M059J (cell line): Measurements from ENCODE around the gene SNAPC4. TPM values are rescaled to one million over a fixed set of nuclear protein-coding genes. Genes with fewer than 3 reads are reported as not detected.

ENCODE experiments used
- DNase-seq: peaks from one replicate; pipeline ENCODE4 v3.0.0-alpha.2; 2012; ENCODE audit warnings: low read depth
- total RNA-seq: library from RNA; depleted of rRNA; stranded (reverse); fragments of >200 nt; shearing (Covaris generic); gene quantifications from 2 replicates; pipeline ENCODE4 v1.2.3, GENCODE V29; 2014

Gene SNAPC4
- total RNA-seq, 1 experiment from 2014 or later, result 8.1 TPM

DNA sequence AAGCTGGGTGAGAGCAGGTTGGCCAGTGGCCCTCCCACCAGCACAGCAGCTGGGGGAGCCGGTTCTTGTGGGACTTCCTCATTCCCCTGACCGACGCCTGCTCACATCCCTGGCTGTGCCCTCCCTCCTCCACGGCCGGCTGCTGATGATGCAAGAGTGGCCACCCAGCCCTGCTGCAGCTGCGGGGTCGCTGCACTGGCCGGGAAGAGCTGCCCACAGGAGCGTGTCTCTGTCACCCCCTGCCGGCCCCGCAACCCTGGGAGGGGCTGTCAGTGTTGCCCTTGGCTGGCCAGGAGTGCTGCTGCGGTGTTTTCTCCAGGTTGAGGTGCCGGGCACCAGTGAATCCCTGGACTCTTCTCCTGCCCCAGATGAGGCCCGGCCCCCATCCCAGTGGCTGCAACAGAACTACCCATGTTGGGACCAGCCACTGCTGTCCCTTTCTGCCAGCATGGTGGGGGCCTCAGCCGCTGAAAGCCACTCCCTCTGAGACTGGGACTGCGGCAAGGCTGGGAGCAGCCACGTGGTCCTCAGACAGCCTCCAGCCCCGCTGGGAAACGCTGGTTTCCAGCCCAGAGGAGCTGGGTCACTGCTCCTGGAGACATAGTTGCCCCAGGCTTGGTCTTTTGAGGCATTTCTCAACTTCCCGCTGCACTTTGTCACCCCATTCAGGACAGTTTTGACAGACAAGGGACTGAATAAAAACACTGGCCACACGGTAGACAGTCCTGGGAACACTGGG is 27.2 kb downstream of the SNAPC4 start:
- DNase-seq, result peak; percentile 50

DNA sequence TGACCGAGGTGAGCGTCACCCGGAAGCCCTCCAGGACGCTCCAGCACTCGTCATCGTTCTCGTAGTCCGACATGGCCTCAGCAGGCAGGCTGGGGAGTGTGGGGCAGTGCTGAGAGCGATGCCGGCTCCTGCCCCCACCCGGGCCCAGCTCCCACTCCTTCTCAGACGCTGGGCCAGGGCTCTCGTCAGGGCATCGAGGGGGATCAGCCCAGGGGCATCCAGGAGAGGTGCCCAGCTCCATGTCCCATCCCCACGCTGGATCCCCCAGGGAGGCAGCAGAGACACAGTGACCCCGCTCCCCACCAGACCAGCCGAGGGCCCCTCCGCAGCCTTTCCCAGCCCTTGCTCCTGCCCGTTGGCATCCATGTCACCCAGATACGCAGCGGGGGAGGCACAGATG is 28.0 kb downstream of the SNAPC4 start:
- no peak for DNase-seq

DNA sequence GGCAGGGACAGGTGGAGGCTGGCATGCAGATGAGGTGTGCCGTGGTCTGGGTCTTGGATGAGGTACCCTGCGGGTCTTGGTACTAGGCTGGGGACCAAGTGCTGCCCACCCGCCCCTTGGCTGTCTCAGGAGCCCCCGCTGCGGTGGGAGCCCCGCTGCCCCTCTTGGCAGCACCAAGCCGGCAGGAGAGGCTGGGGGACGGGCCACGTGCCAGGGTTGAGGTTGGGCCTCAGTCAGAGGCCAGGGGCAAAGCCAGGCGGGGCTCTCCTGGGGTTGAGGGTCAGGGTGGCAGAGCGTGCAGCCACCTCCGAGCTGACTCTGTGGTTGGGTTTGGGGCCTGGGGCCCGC is 28.5 kb downstream of the SNAPC4 start:
- no peak for DNase-seq

DNA sequence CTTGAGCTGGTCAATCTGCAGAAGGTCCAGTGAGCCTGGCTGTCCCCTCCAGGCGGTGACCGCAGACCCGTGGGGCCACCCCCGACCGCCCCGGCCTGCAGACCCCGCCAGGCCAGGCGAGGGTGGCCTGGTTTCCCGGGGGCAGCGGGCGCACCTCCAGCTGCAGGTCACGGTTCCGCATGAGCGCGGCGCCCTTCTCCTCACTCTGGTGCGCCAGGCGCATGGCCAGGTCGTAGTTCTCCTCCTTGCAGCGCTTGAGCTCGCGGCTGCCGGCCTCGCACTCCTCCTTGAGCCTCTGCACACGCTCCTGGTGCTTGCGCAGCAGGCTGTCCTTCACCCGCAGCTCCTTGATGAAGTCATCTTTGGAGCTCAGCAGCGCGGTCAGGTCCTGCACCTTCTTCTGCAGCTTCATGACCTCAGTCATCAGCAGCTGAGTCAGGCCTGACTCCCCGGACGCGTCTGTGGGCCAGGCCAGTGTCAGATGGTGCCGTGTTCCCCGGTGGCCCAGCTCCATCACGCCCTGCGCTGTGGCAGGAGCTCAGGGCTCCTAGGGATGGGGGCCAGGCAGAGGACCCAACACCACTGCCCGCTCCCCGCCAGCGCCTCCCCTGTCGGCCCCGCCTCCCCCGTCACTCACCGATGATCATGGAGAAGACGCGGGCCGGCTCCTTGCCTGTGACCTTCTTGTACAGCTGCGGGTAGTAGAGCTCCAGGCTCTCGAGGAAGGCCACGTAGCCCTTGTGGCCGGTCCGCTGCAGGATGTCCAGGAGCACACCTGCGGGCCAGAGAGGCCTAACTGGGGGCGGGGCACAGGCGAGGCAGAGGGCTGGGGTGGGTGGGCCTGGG is 29.1 kb downstream of the SNAPC4 start:
- DNase-seq, result peak; percentile 30

DNA sequence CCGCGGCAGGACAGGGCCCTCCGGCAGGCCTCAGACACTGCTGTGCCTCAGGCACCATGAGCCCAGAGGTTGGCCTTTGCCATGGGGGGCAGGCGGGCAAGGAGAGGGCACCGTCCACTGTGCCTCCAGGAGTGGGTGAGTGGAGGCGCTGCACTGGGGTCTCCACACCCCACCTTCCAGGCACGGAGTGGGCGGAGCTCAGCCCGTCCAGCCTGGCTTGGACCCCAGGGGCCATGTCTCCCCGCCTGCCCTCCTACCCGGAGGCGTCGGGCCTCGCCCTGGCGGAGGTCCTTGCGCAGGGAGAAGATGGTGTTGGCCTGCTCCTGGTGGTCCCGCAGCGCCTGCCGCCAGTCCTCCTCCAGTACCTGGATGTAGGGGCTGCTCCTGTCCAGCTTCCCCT is 29.9 kb downstream of the SNAPC4 start:
- no peak for DNase-seq

DNA sequence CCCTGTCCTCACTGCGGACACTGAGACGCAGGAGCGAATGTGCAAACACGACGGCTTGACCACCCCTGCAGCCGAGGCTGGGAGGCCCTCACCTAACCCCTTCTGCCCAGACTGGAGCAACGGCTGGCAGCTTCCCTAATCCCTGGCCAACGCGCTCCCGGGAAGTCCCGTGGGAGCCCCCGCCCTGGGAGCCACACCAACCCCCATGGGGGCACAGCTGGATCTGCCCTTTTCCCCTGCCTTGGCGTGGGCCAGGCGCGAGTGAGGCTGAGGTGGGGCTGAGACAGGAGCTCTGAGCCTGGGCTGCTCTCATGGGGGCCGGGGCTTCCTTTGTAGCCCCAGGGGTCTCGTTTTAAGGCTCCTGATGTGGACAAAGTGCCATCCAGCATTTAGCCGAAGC is 31.8 kb downstream of the SNAPC4 start:
- no peak for DNase-seq

DNA sequence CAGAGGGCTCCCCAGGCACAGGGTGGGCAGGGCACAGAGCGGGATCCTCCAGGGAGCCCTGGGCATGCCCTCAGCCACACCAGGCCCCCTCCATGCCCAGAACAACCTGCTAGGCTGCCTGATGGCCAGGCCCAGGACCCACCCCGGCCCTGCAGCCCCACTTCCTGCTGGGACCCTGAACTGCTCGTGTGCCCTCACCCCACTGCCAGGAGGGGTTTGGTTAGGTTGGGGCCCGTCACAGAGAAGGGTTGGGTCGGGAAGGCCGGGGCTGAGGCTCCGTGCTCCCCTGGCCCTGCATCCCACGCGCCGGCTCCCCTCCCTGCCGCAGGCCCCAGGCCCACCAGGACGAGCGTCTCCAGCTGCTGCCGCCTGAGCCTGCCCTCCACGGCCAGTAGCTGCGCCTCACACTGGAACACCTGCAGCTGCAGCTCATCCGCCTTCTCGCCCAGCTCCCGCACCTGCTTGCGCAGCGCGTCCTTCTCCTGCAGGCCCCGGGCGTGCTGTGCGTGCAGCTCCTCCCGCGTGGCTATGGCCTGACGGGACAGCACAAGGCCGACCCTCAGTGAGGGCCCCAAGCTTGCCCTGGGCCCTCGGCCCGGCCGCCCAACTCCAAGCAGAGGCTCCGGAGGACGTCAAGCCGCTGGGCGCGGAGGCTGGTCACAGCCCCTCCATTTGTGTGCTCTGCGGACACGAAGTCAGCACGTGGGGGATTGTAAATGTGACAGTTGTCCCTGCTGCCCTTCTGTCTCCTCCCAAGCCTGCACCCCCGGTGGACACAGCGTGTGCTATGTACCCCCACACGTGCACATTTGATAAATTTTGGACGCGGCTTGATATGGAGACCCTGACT is 32.4 kb downstream of the SNAPC4 start:
- DNase-seq, result no peak

DNA sequence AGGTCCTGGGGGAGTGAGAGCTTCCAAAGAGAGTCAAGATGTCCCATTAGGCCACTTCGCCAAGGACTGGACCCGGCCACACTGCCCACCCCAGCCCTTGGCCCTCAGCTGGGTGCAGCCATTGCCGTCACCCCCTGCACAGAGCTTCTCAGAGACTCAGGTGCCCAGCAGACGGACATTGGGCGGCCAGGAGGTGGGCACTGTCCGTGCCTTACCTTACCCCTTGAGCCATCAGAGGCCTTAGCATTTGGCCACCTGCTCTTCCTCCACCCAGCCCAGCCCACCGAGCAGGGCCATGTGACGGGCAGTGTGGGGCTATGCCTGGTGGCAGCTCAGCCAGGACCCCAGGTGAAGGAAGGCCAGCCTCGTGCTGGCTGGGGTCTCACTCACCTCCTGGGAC is 33.1 kb downstream of the SNAPC4 start:
- DNase-seq, result no peak

DNA sequence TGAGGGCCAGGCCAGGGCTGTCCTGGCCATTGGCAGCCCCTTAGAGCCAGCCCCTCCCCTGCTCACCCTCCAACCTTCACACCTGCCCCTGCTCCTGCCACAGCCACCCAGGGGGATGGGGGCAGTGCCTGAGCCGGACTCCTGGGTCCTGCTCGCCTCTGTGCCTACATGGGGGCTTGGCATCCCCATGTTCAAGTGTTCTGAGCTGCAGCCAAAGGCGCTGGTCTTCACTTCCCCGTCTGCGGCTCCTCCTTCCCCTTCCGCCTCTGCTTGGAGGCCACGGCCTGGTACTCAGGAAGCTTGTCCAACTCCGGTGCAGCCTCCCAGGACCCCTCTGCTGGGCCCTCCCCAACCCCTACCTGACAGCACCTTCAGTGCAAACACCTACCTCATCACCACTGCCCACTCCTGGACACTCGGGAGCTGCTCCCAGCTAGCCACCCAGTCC is 34.2 kb downstream of the SNAPC4 start:
- DNase-seq, result no peak

DNA sequence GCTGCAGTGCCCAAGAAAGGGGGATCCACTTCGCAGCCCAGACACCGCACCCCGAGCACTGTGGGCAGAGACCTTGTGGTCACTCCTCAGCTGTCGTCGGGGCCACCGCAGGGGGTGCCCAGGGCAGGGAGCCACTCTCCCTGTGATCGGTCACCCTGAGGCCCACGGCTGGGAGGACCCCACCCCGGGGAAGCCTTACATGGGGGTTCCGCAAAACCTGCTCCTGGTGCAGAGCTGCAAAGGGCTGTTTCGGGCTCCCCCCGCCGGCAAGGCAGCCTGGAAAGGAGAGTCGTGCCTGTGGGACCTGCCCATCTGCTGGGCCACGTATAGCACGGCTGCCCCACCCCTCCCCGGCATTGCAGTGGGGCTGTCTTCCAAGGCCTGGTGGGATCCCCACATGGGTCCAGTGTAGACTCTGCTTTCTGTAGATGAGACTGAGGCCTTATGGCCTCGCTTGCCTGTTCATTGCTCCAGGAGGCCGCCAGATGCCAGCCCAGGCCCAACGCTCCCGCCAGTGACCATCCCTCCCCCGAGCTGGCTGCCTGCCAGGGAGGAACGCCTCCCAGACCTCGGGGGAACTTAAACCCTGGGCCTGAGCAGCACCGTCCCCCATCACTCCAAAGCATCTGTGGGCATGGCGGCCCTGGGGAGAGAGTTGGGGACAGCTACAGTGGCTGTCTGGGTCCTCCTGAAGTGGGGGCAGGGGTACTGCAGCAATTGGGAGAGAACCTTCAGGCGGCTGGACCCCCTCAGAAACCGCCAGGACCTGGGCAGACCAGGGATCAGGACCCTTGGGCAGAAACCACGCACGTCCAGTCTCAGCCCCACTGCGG is 34.8 kb downstream of the SNAPC4 start:
- DNase-seq, result no peak

DNA sequence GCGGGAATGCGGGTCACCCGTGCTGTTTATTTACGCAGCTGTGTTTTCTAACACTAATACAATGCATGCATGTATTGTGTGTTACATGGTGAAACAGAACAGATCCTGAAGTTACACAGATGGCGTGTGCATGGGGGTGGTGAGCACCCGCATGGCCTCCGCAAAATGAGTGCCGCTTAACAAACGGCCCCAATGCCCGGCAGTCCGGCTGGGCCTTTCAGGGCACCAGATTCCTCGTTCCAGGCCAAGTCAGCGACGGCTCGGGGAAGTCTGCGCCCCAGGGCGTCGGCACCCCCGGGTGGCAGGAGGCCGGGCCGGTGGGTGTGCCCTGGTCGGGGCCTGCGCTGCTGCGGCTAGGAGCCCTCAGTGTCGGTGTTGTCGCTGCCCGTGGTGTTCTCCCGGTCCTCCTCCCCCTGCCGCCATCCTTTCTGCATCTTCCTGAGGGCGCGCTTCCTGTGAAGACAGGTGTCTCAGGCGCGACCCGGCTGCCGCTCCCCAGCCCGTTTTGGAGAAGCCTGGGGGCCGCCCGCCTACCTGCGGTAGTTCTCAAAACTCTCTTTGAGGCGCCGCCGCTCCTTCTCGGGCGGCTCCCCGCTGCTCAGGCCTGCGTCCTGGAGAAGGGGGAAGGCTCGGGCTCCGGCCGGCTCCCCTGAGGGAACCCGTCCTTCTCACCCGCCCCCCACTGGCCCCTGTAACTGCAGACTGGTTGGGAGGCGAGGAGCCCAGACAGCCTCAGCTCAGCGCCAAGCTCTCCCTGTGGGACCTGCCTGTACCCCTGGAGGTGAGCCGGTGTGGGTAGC is 35.8 kb downstream of the SNAPC4 start:
- no peak for DNase-seq

DNA sequence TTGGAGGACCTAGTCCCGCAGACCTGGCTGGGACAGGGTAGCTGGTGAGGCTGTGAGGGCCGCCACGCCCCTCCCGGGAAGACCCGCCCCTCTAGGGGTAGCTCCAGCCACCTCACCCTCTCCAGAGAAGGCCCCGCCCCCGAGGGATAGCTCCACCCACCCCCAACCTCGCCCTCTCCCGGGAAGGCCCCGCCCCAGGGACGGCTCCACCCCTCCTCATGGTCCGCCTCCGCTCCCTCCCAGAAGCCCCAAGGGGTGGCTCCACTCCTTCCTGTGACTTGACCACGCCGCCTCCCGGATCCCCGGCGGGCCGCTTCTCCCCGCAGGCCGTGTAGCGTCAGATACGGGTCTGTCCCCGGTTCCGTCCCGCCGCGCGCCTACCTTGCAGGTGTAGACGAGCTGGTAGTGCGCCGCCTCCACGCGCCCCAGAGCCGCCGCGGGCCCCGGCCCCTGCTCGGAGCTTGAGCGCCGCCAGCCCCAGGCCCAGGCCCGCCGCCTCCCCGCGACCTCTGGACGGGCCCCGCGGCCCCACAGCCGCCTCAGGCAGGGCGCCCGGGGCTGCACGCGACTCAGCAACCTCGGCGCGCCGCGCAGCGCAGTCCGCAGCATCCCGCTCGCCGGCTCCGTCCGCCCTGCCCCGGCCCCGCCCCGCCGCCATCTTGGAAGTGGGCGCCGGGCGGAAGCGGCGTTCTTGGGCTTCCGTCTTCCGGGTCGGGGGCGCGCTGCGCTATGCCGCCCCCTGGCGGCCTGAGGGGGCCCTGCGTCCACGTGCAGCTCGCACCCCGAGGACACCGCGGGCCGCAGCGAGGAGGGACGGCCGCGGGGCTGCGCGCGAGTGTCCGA is 36.6 kb downstream of the SNAPC4 start, which contains the start of gene DNLZ:
Gene DNLZ (minus strand): TSS at position 639 of the 843 bp plus-strand sequence. CDS start 30 bp downstream, at position 609.
- peak; percentile 91 for DNase-seq

DNA sequence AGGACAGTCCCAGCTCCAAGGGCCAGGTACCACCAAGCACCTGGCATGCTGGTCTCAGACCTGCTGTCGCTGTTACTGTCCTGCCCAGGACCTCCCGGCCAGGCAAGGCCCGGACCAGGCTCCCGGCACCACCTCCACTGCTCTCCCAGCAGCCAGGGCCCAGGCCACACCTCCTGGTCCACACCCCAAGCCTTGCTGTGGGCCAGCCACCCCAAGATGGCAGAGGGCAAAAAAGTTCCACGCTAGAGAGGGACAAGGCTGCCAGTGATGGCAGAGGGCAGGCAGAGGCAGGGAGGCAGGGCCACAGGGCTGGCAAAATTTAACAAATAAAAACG is 37.6 kb downstream of the SNAPC4 start:
- DNase-seq, result no peak

DNA sequence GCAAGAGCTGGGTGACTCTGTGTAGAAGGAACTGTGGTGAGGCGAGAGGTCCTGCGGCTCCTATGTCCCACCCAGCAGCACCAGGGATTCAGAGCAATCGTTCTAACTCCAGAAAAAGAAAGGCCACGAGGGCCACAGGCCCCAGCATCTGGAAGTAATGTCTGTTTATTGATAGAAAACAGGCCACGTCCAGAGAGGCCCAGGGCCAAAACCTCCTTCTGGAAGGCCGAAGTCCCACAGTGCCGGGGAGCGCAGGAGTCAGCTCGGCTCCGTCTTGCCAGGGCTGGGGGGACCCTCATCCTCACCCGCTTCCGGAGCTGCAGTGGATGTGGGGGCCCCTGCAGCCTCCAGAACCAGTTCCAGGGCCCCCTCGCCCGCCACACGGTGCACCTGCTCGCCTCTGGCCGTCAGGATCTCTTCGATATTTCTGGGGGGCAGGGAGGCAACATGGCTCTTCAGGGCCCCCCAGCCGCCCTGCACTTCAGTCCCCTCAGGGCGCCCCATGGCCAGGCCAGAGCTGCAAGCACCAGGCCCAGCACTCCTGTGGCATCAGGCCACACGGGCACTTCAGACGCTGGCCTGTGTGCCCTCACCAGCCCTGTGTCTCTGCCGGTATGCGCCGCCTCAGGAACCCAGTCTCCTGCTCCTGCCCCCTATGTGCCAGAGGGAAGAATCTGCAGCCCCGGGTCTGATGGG is 38.1 kb downstream of the SNAPC4 start:
- DNase-seq, result no peak

DNA sequence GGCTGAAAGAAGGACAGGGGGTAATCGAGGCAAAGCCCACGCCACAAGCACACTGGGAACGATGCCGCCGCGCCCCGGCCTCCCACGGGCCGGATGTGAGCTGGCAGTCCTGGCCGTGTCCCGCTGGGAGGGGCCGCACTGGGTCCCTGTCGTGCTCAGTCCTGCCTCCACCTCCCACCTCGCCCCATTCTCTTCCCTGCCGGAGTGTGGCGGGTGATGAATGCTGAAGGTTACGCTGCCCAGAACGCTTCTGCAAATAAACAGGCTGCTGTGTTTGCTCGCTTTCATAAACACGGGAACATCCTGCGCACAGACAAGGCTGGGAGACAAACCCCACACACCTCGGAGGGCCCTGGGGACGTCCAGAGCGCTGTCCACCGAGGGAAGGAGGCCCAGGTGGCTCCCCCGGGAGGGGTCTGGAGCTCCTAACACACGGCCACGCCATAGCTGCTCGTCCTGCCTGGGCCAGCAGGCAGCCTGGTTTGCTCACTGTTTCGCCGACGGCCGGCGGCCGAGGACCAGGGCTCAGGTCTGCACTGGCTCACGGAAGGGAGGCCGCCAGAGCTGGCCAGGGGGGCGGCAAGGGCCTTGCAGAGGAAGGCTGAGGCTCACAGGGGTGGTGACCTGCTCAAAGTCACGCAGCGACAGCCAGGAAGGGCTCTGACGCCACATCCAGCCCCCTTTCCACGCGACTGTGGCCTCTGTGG is 38.8 kb downstream of the SNAPC4 start:
- no peak for DNase-seq

DNA sequence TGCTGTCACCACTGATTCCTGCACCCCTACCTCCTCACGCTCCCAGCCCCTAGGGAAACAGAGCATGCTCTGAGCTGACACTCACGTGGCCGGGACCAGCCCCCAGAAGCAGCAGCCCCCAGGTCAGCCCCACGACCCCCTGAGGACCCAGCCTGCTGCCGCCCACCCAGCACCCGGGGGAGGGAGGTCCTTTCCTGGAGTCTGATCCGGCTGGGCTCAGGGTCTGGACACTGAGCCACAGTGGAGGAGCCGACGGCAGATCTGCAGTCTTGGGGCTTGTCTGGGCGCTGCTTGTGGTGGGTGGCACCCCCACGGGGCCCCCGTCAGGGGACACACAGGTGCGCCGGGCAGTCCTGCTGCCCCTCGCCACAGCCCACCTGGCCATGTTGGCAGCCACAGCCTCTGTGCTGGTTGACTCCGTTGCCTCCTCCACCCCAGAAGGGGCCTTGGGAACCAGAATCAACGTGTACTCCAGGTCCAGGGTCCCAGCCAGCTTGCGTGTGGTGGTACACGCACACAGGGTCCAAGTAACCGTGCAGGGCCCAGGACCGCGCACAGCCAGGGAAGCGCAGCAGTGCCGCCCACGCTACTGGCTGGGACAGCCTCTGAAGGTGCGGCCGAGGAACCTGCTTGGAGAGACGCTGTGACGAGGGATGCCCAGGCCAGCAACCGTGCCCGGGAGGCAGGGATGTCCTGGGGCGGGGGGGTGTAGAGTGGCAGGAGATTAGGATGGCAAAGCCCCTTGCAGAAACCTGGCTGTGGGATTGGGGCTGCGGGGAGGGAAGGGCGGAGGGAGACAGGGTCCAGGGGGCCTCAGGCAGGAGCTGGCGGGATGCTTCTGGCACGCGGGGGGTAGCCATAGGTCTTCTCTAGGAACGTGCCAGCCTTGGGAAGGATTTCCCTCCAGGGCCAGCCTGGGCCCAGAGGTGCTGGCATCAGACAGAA is 39.9 kb downstream of the SNAPC4 start:
- no peak for DNase-seq

DNA sequence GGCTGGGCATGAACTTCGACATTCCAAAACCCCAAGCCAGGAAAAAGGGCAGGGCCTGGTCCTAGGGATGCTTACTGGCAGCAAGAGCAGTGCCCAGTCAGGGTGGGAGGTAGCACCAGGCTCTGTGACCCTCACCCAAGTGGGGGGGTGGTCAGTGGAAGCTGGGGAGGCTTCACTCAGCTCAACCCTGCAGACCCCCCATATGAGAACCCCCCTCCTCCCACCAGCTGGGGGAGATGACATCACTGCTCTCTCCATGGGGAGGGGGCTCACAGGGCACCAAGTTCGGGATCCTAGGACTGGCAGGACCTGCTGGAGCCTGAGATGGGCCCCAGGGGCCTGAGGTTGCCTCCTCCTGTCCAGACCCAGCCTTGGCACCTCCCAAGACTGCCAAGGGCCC is 41.1 kb downstream of the SNAPC4 start:
- DNase-seq, result no peak
